Measurements from ENCODE around the gene C21orf91. TPM values are rescaled to one million over a fixed set of nuclear protein-coding genes. Genes with fewer than 3 reads are reported as not detected.
"Not testable (repeated sequence)": the region's sequence is repeated elsewhere in the genome, so short reads cannot be mapped to it uniquely, and the experiment has no call there.

Gene C21orf91
- total and polyA plus RNA-seq, 2 experiments from 2014 or later, result 10.9 to 20.0 TPM

GRCh38 chr21:17775431-17776126 is 43.6 kb downstream of the C21orf91 start:
- peaks cover 38% of the 10 kb centered on the region for H3K9me3 Mint-ChIP-seq
- H3F3A ChIP-seq (replicated peaks; ENCODE audit: low read depth), result no peaks in the 10 kb centered on the region
- H4K20me1 ChIP-seq (replicated peaks; ENCODE audit: insufficient read depth), result no peaks in the 10 kb centered on the region
- no peak overlapping the region for H3K4me3 Mint-ChIP-seq
- no peaks in the 10 kb centered on the region for H3K79me2 ChIP-seq (replicated peaks; ENCODE audit: insufficient read depth)
- H3K27me3 Mint-ChIP-seq (ENCODE audit: insufficient read depth, low read depth, poor library complexity), result no peaks in the 10 kb centered on the region
- H3K4me2 ChIP-seq, result no peak overlapping the region
- no peak overlapping the region for H3K4me3 ChIP-seq
- H3K4me1 Mint-ChIP-seq, result no peaks in the 10 kb centered on the region; the same call in 2 of the 3 replicates
- H3K27ac Mint-ChIP-seq, result no peak overlapping the region
- H2AFZ ChIP-seq, result no peak overlapping the region
- no peak for TF ChIP-seq NANOG (IDR thresholded peaks at IDR 0.05; ENCODE audit: borderline replicate concordance)
- no peak for TF ChIP-seq ZNF114 (CRISPR knock-in tag; IDR thresholded peaks at IDR 0.05)
- H3K36me3 ChIP-seq (ENCODE audit: insufficient read depth), result no peaks in the 10 kb centered on the region
- no peaks in the 10 kb centered on the region for H3K27me3 ChIP-seq (ENCODE audit: insufficient read depth)
- H3K27ac ChIP-seq (ENCODE audit: low read depth), result no peak overlapping the region
- no peaks in the 10 kb centered on the region for H3K9me2 ChIP-seq (ENCODE audit: insufficient read depth)
- DNase-seq (ENCODE audit: low spot score) (no peak), ATAC-seq (no peak)
- peaks cover 21% of the 10 kb centered on the region; the same call in 2 of the 3 replicates for H3K36me3 Mint-ChIP-seq (ENCODE audit: low read depth)
- no peaks in the 10 kb centered on the region for H3K4me1 ChIP-seq (ENCODE audit: insufficient read depth)

- Mint-ChIP-seq H3K36me3 (ENCODE audit: low read depth) (peaks cover 21% of the 10 kb centered on the region; the same call in 2 of the 3 replicates), H3K9me3 (peaks cover 41% of the 10 kb centered on the region)
- H3K4me1 Mint-ChIP-seq; H4K20me1 ChIP-seq (replicated peaks; ENCODE audit: insufficient read depth); H3K36me3 ChIP-seq (ENCODE audit: insufficient read depth); H3F3A ChIP-seq (replicated peaks; ENCODE audit: low read depth); H3K4me2 ChIP-seq; H3K27me3 Mint-ChIP-seq (ENCODE audit: insufficient read depth, low read depth, poor library complexity); H3K4me3 ChIP-seq; H3K4me1 ChIP-seq (ENCODE audit: insufficient read depth); DNase-seq (ENCODE audit: low spot score); H3K79me2 ChIP-seq (replicated peaks; ENCODE audit: insufficient read depth); H2AFZ ChIP-seq; ATAC-seq; H3K27me3 ChIP-seq (ENCODE audit: insufficient read depth); H3K27ac Mint-ChIP-seq; H3K9me2 ChIP-seq (ENCODE audit: insufficient read depth); H3K27ac ChIP-seq (ENCODE audit: low read depth); H3K4me3 Mint-ChIP-seq: not testable (repeated sequence)
These were observed 44.1 kb downstream of the C21orf91 start for GRCh38 chr21:17775021-17775420.

GRCh38 chr21:17769447-17769845 is 49.7 kb downstream of the C21orf91 start:
- no peaks in the 10 kb centered on the region for H3K79me2 ChIP-seq (replicated peaks; ENCODE audit: insufficient read depth)
- no peaks in the 10 kb centered on the region for H3F3A ChIP-seq (replicated peaks; ENCODE audit: low read depth)
- Mint-ChIP-seq H3K36me3 (ENCODE audit: low read depth) (peaks cover 21% of the 10 kb centered on the region; the same call in 2 of the 3 replicates), H3K27me3 (ENCODE audit: insufficient read depth, low read depth, poor library complexity) (no peaks in the 10 kb centered on the region), H3K9me3 (peaks cover 37% of the 10 kb centered on the region), H3K4me1 (no peaks in the 10 kb centered on the region), H3K4me3 (no peak overlapping the region), H3K27ac (no peak overlapping the region)
- no peak overlapping the region for H3K4me3 ChIP-seq
- H3K4me1 ChIP-seq (ENCODE audit: insufficient read depth), result no peaks in the 10 kb centered on the region
- no peak for ATAC-seq
- H4K20me1 ChIP-seq (replicated peaks; ENCODE audit: insufficient read depth), result no peaks in the 10 kb centered on the region
- H3K36me3 ChIP-seq (ENCODE audit: insufficient read depth), result no peaks in the 10 kb centered on the region
- H2AFZ ChIP-seq, result no peak overlapping the region
- H3K27ac ChIP-seq (ENCODE audit: low read depth), result no peak overlapping the region
- no peak for DNase-seq (ENCODE audit: low spot score)
- H3K27me3 ChIP-seq (ENCODE audit: insufficient read depth), result no peaks in the 10 kb centered on the region
- no peak for TF ChIP-seq ZNF114 (CRISPR knock-in tag; IDR thresholded peaks at IDR 0.05)
- 0 out of 2 replicates have a peak, but pooled peaks cover 3% of the 10 kb centered on the region for H3K9me2 ChIP-seq (ENCODE audit: insufficient read depth)
- no peak overlapping the region for H3K4me2 ChIP-seq

GRCh38 chr21:17768840-17769446 is 50.2 kb downstream of the C21orf91 start:
- peaks cover 32% of the 10 kb centered on the region for H3K9me3 Mint-ChIP-seq
- no peak overlapping the region for H3K4me3 ChIP-seq
- 0 out of 2 replicates have a peak, but pooled peaks cover 3% of the 10 kb centered on the region for H3K9me2 ChIP-seq (ENCODE audit: insufficient read depth)
- no peak for DNase-seq (ENCODE audit: low spot score)
- H3K27ac Mint-ChIP-seq, result no peak overlapping the region
- no peak overlapping the region for H3K4me2 ChIP-seq
- H3K27me3 Mint-ChIP-seq (ENCODE audit: insufficient read depth, low read depth, poor library complexity), result no peaks in the 10 kb centered on the region
- H3K36me3 ChIP-seq (ENCODE audit: insufficient read depth), result no peaks in the 10 kb centered on the region
- H3K27me3 ChIP-seq (ENCODE audit: insufficient read depth), result no peaks in the 10 kb centered on the region
- H3K27ac ChIP-seq (ENCODE audit: low read depth), result no peak overlapping the region
- H3K36me3 Mint-ChIP-seq (ENCODE audit: low read depth), result peaks cover 16% of the 10 kb centered on the region; the same call in 2 of the 3 replicates
- no peaks in the 10 kb centered on the region for H3K4me1 ChIP-seq (ENCODE audit: insufficient read depth)
- no peaks in the 10 kb centered on the region for H3K79me2 ChIP-seq (replicated peaks; ENCODE audit: insufficient read depth)
- H3F3A ChIP-seq (replicated peaks; ENCODE audit: low read depth), result no peaks in the 10 kb centered on the region
- H2AFZ ChIP-seq, result no peak overlapping the region
- H3K4me1 Mint-ChIP-seq, result no peaks in the 10 kb centered on the region
- no peak overlapping the region for H3K4me3 Mint-ChIP-seq
- H4K20me1 ChIP-seq (replicated peaks; ENCODE audit: insufficient read depth), result no peaks in the 10 kb centered on the region
- no peak for ATAC-seq
- TF ChIP-seq ZNF114 (CRISPR knock-in tag; IDR thresholded peaks at IDR 0.05) (no peak), ETS1 (IDR thresholded peaks at IDR 0.05) (no peak)

All from GM23338 (cell line).